IMR-90 (cell line): ENCODE data around the gene SOX5. TPM values are rescaled to one million over a fixed set of nuclear protein-coding genes. Genes with fewer than 3 reads are reported as not detected.

Experiments
- ATAC-seq: fragments of 200-7000 bp; cut with Tn5 transposase; 2 replicates; pipeline ENCODE4 v1.9.1; 2020; ENCODE audit warnings: low read depth, mild to moderate bottlenecking, moderate library complexity
- BruUV-seq: library from RNA; stranded (reverse); fragments of 400-500 nt; replicated peaks from 2 replicates; lab custom pipeline; 2021; lab: Mats Ljungman, UMichigan
- CTCF ChIA-PET: fragments of 300-600 bp; formaldehyde crosslinking; extraction: SDS; loops from one replicate; lab custom pipeline; 2021; ENCODE audit warnings: antibody characterized with exemption; lab: Yijun Ruan, JAX
- POLR2A ChIA-PET: fragments of 300-600 bp; sonication (Branson Sonifier 250); formaldehyde crosslinking; loops from one replicate; lab custom pipeline; 2022; ENCODE audit warnings: antibody characterized with exemption; ENCODE audit not compliant: unreplicated experiment; lab: Charles Lee
- DNase-seq: peaks from one replicate; pipeline ENCODE4 v3.0.0; 2013
- H2AFZ ChIP-seq: replicated peaks from 2 replicates; pipeline ENCODE3; 2013; ENCODE audit warnings: low read length, mild to moderate bottlenecking; ENCODE audit not compliant: poor library complexity
- H2AK5ac ChIP-seq: 2 replicates; pipeline ENCODE4 v1.6.1; 2013; ENCODE audit warnings: low read depth, low read length, inconsistent platforms
- H2AK9ac ChIP-seq: replicated peaks from 2 replicates; pipeline ENCODE3; 2013; ENCODE audit warnings: mild to moderate bottlenecking, low read depth, low read length, moderate library complexity; ENCODE audit not compliant: poor library complexity
- H2BK120ac ChIP-seq: 2 replicates; pipeline ENCODE4 v1.6.1; 2013; ENCODE audit warnings: low read depth, low read length, inconsistent platforms
- H2BK15ac ChIP-seq: 3 replicates; pipeline ENCODE4 v1.6.1; 2013; ENCODE audit warnings: low read depth, low read length, inconsistent platforms
- H2BK20ac ChIP-seq: 2 replicates; pipeline ENCODE4 v1.6.1; 2013; ENCODE audit warnings: low read depth, mild to moderate bottlenecking, inconsistent platforms, low read length, moderate library complexity
- H2BK5ac ChIP-seq: 2 replicates; pipeline ENCODE4 v1.6.1; 2013; ENCODE audit warnings: mild to moderate bottlenecking, low read depth, low read length, inconsistent platforms; ENCODE audit not compliant: poor library complexity, severe bottlenecking
- H3K14ac ChIP-seq: replicated peaks from 2 replicates; pipeline ENCODE4 v1.6.1; 2013; ENCODE audit warnings: low read depth, low read length, inconsistent platforms
- H3K18ac ChIP-seq: 2 replicates; pipeline ENCODE4 v1.6.1; 2013; ENCODE audit warnings: low read depth, low read length, control low read depth
- H3K23ac ChIP-seq: 2 replicates; pipeline ENCODE4 v1.6.1; 2013; ENCODE audit warnings: low read depth, low read length, inconsistent platforms
- H3K27ac ChIP-seq: 2 replicates; pipeline ENCODE4 v1.5.1; 2013; ENCODE audit warnings: mild to moderate bottlenecking, control low read depth, low read length; ENCODE audit not compliant: insufficient read depth
- H3K27me3 ChIP-seq: 2 replicates; pipeline ENCODE4 v1.6.1; 2013; ENCODE audit warnings: low read length; ENCODE audit not compliant: control insufficient read depth, insufficient read depth
- H3K36me3 ChIP-seq: 2 replicates; pipeline ENCODE4 v1.6.1; 2013; ENCODE audit warnings: low read length, mixed read lengths; ENCODE audit not compliant: control insufficient read depth, insufficient read depth
- H3K4ac ChIP-seq: 2 replicates; pipeline ENCODE4 v1.6.1; 2013; ENCODE audit warnings: low read depth, low read length, inconsistent platforms
- H3K4me1 ChIP-seq: 2 replicates; pipeline ENCODE4 v1.6.1; 2013; ENCODE audit warnings: low read length, mixed read lengths; ENCODE audit not compliant: control insufficient read depth, insufficient read depth
- H3K4me2 ChIP-seq: 2 replicates; pipeline ENCODE4 v1.6.1; 2013; ENCODE audit warnings: low read depth, mild to moderate bottlenecking, control low read depth, low read length, moderate library complexity
- H3K4me3 ChIP-seq: 2 replicates; pipeline ENCODE4 v1.5.1; 2013; ENCODE audit warnings: low read depth, mild to moderate bottlenecking, control low read depth, low read length, moderate library complexity; ENCODE audit not compliant: insufficient read depth
- H3K56ac ChIP-seq: 2 replicates; pipeline ENCODE4 v1.6.1; 2013; ENCODE audit warnings: low read length, inconsistent platforms; ENCODE audit not compliant: insufficient read depth; ENCODE audit errors: extremely low read depth
- H3K79me1 ChIP-seq, 2 experiments: 2 replicates each; pipeline ENCODE4 v1.6.1; 2013; ENCODE audit warnings: low read length in 2 of 2, inconsistent platforms in 1 of 2, low read depth in 1 of 2
- H3K9ac ChIP-seq: 2 replicates; pipeline ENCODE4 v1.6.1; 2013; ENCODE audit warnings: low read depth, low read length, control low read depth
- H3K9me1 ChIP-seq: 2 replicates; pipeline ENCODE4 v1.6.1; 2013; ENCODE audit warnings: low read length, inconsistent platforms; ENCODE audit not compliant: insufficient read depth
- H3K9me3 ChIP-seq: 2 replicates; pipeline ENCODE4 v1.6.1; 2013; ENCODE audit warnings: low read length; ENCODE audit not compliant: control insufficient read depth, insufficient read depth
- H4K20me1 ChIP-seq: 2 replicates; pipeline ENCODE4 v1.6.1; 2013; ENCODE audit warnings: low read length, inconsistent platforms; ENCODE audit not compliant: insufficient read depth
- H4K5ac ChIP-seq: 2 replicates; pipeline ENCODE4 v1.6.1; 2013; ENCODE audit warnings: mild to moderate bottlenecking, low read depth, low read length, control low read depth
- H4K8ac ChIP-seq, 2 experiments: 2 replicates each; pipeline ENCODE4 v1.6.1; 2013; ENCODE audit warnings: low read depth in 2 of 2, low read length in 2 of 2, control low read depth in 1 of 2, inconsistent platforms in 1 of 2
- H4K91ac ChIP-seq: 2 replicates; pipeline ENCODE4 v1.6.1; 2013; ENCODE audit warnings: low read depth, low read length, inconsistent platforms; ENCODE audit not compliant: insufficient read depth
- ELK1 ChIP-seq: fragments of 150-350 bp; IDR thresholded peaks from 2 replicates; pipeline ENCODE4 v1.6.1; 2016; ENCODE audit warnings: low read depth, mild to moderate bottlenecking, low read length, moderate library complexity, borderline replicate concordance
- FOS ChIP-seq: fragments of 150-350 bp; IDR thresholded peaks from 2 replicates; pipeline ENCODE4 v1.6.1; 2016; ENCODE audit warnings: low read depth, low read length
- MXI1 ChIP-seq: IDR thresholded peaks from 2 replicates; pipeline ENCODE4 v1.6.1; 2012; ENCODE audit warnings: low read depth, mild to moderate bottlenecking, low read length, moderate library complexity, borderline replicate concordance
- RAD21 ChIP-seq: IDR thresholded peaks from 2 replicates; pipeline ENCODE4 v1.6.1; 2012; ENCODE audit warnings: low read length, improper control_type of control experiment
- WGBS, 2 experiments: methylation state at CpG; one replicate each; pipeline versions ENCODE4 v1.1.5 to v1.1.7; 2013; ENCODE audit warnings: missing lambda C conversion rate in 2 of 2; ENCODE audit not compliant: insufficient read length in 1 of 2; ENCODE audit errors: extremely low coverage in 2 of 2; 5-methylcytosine and 5-hydroxymethylcytosine counted together
- dilution Hi-C: fragments of 300-500 bp; cut with HindIII; formaldehyde crosslinking; loops from one replicate; pipeline ENCODE4 v1.14.3; 2018; ENCODE audit warnings: low sequenced_read_pairs; ENCODE audit not compliant: unreplicated experiment
- in situ Hi-C: fragments of 300-500 bp; cut with MboI; formaldehyde crosslinking; loops from 3 replicates; pipeline ENCODE4 v1.14.3; 2019; ENCODE audit warnings: low sequenced_read_pairs, inconsistent platforms, mixed read lengths
- intact Hi-C: fragments of 100-400 bp; cut with micrococcal nuclease; formaldehyde crosslinking; loops from 2 replicates; pipeline ENCODE4 v1.10.0; 2022
- polyA plus RNA-seq, 3 experiments: library from polyadenylated mRNA; depleted of rRNA; stranded (reverse); fragments of >200 nt; gene quantifications; 2 replicates each; pipeline ENCODE4 v1.2.3, GENCODE V29; 2012; ENCODE audit warnings: low replicate concordance in 1 of 3
- total RNA-seq: library from RNA; depleted of rRNA; stranded (reverse); fragments of >200 nt; gene quantifications from 2 replicates; pipeline ENCODE4 v1.2.3, GENCODE V29; 2012

The SOX5 gene
- total and polyA plus RNA-seq, 2 of the 4 experiments (the other 2 are of a cell fraction): 1.1 to 13.1 TPM

GRCh38 chr12:23585156-23585781 is 364.2 kb downstream of the SOX5 start:
- no peak overlapping the region for H2AFZ ChIP-seq
- no peaks in the 10 kb centered on the region for H3K36me3 ChIP-seq
- POLR2A ChIA-PET: no interaction called here
- no peak overlapping the region for H2BK15ac ChIP-seq
- H2AK9ac ChIP-seq: no peak overlapping the region
- CTCF ChIA-PET: no interaction called here
- H2BK5ac ChIP-seq: no peak overlapping the region
- H4K5ac ChIP-seq: no peak overlapping the region
- no peak overlapping the region for H2BK120ac ChIP-seq
- no peak overlapping the region for H3K56ac ChIP-seq
- H2AK5ac ChIP-seq: no peak overlapping the region
- H3K4ac ChIP-seq: no peak overlapping the region
- dilution Hi-C loops (no loop called here), in situ Hi-C loops (no loop called here), intact Hi-C loops (no loop called here)
- H4K91ac ChIP-seq: no peak overlapping the region
- no peak overlapping the region for H3K23ac ChIP-seq
- H3K79me1 ChIP-seq: no peaks in the 10 kb centered on the region
- H2BK20ac ChIP-seq: no peak overlapping the region
- H3K27me3 ChIP-seq: no peaks in the 10 kb centered on the region
- WGBS, 2 experiments: no CpG with 5 or more reads among the region's 2 CpGs
- H3K18ac ChIP-seq: no peak overlapping the region
- H3K9me3 ChIP-seq: no peaks in the 10 kb centered on the region
- ATAC-seq: no peak
- no peak for DNase-seq
- 0 out of 2 replicates have a peak, but pooled peaks cover 2% of the 10 kb centered on the region for H3K9me1 ChIP-seq
- no peaks in the 10 kb centered on the region for H4K20me1 ChIP-seq
- no peaks in the 10 kb centered on the region for H3K4me1 ChIP-seq
- no TSS peak for BruUV-seq
- no peak overlapping the region for H4K8ac ChIP-seq
- H3K14ac ChIP-seq: no peak overlapping the region
- TF ChIP-seq ELK1 (no peak), FOS (no peak), MXI1 (no peak), RAD21 (no peak)
- H3K9ac ChIP-seq: no peak overlapping the region
- no peak overlapping the region for H3K4me2 ChIP-seq
- H3K4me3 ChIP-seq: no peak overlapping the region
- no peak overlapping the region for H3K27ac ChIP-seq
